ENCODE results near the gene NHLRC4.

The NHLRC4 gene

GRCh38 chr16:575354-576196 lies 8.8 kb downstream of the NHLRC4 start:
- H3K4me3 ChIP-seq (ENCODE audit: low read depth, low read length), result no peak overlapping the region
- H3K9me3 ChIP-seq (ENCODE audit: control insufficient read depth, insufficient read depth, low read length), result no peaks in the 10 kb centered on the region
- H3K27ac ChIP-seq (ENCODE audit: low read depth, low read length), result no peak overlapping the region
- no peak overlapping the region for H3K9ac ChIP-seq (ENCODE audit: low read depth, low read length)
- no peaks in the 10 kb centered on the region for H3K4me1 ChIP-seq (ENCODE audit: control insufficient read depth, insufficient read depth, low read length)
- H3K36me3 ChIP-seq (ENCODE audit: control insufficient read depth, insufficient read depth, low read length), result peaks cover 20% of the 10 kb centered on the region
- H3K27me3 ChIP-seq (ENCODE audit: control insufficient read depth, insufficient read depth, low read length), result no peaks in the 10 kb centered on the region

GRCh38 chr16:576197-576822 lies 9.5 kb downstream of the NHLRC4 start:
- peaks cover 20% of the 10 kb centered on the region for H3K36me3 ChIP-seq (ENCODE audit: control insufficient read depth, insufficient read depth, low read length)
- H3K27me3 ChIP-seq (ENCODE audit: control insufficient read depth, insufficient read depth, low read length), result no peaks in the 10 kb centered on the region
- H3K4me1 ChIP-seq (ENCODE audit: control insufficient read depth, insufficient read depth, low read length), result no peaks in the 10 kb centered on the region
- H3K9ac ChIP-seq (ENCODE audit: low read depth, low read length), result no peak overlapping the region
- peak overlapping the region; percentile 10 for H3K27ac ChIP-seq (ENCODE audit: low read depth, low read length)
- no peak overlapping the region for H3K4me3 ChIP-seq (ENCODE audit: low read depth, low read length)
- no peaks in the 10 kb centered on the region for H3K9me3 ChIP-seq (ENCODE audit: control insufficient read depth, insufficient read depth, low read length)

- Histone ChIP-seq H3K9me3 (ENCODE audit: control insufficient read depth, insufficient read depth, low read length) (no peaks in the 10 kb centered on the region), H3K9ac (ENCODE audit: low read depth, low read length) (no peak overlapping the region), H3K27ac (ENCODE audit: low read depth, low read length) (peak overlapping the region; percentile 10), H3K36me3 (ENCODE audit: control insufficient read depth, insufficient read depth, low read length) (peaks cover 20% of the 10 kb centered on the region), H3K27me3 (ENCODE audit: control insufficient read depth, insufficient read depth, low read length) (no peaks in the 10 kb centered on the region), H3K4me3 (ENCODE audit: low read depth, low read length) (no peak overlapping the region), H3K4me1 (ENCODE audit: control insufficient read depth, insufficient read depth, low read length) (no peaks in the 10 kb centered on the region)
Observed at GRCh38 chr16:576823-577201, 10.0 kb downstream of the NHLRC4 start.

GRCh38 chr16:577796-578195 lies 11.0 kb downstream of the NHLRC4 start:
- H3K9ac ChIP-seq (ENCODE audit: low read depth, low read length), result no peak overlapping the region
- H3K4me3 ChIP-seq (ENCODE audit: low read depth, low read length), result no peak overlapping the region
- no peaks in the 10 kb centered on the region for H3K27me3 ChIP-seq (ENCODE audit: control insufficient read depth, insufficient read depth, low read length)
- no peak overlapping the region for H3K27ac ChIP-seq (ENCODE audit: low read depth, low read length)
- H3K4me1 ChIP-seq (ENCODE audit: control insufficient read depth, insufficient read depth, low read length), result no peaks in the 10 kb centered on the region
- H3K9me3 ChIP-seq (ENCODE audit: control insufficient read depth, insufficient read depth, low read length), result no peaks in the 10 kb centered on the region
- peaks cover 20% of the 10 kb centered on the region for H3K36me3 ChIP-seq (ENCODE audit: control insufficient read depth, insufficient read depth, low read length)

GRCh38 chr16:578232-578869 lies 11.5 kb downstream of the NHLRC4 start:
- H3K36me3 ChIP-seq (ENCODE audit: control insufficient read depth, insufficient read depth, low read length), result peaks cover 20% of the 10 kb centered on the region
- H3K9me3 ChIP-seq (ENCODE audit: control insufficient read depth, insufficient read depth, low read length), result no peaks in the 10 kb centered on the region
- no peaks in the 10 kb centered on the region for H3K4me1 ChIP-seq (ENCODE audit: control insufficient read depth, insufficient read depth, low read length)
- no peak overlapping the region for H3K27ac ChIP-seq (ENCODE audit: low read depth, low read length)
- no peaks in the 10 kb centered on the region for H3K27me3 ChIP-seq (ENCODE audit: control insufficient read depth, insufficient read depth, low read length)
- no peak overlapping the region for H3K9ac ChIP-seq (ENCODE audit: low read depth, low read length)
- no peak overlapping the region for H3K4me3 ChIP-seq (ENCODE audit: low read depth, low read length)

GRCh38 chr16:578870-579405 lies 12.1 kb downstream of the NHLRC4 start:
- H3K27me3 ChIP-seq (ENCODE audit: control insufficient read depth, insufficient read depth, low read length), result no peaks in the 10 kb centered on the region
- no peaks in the 10 kb centered on the region for H3K9me3 ChIP-seq (ENCODE audit: control insufficient read depth, insufficient read depth, low read length)
- no peaks in the 10 kb centered on the region; the same call in 1 of the 2 replicates for H3K4me1 ChIP-seq (ENCODE audit: control insufficient read depth, insufficient read depth, low read length)
- H3K4me3 ChIP-seq (ENCODE audit: low read depth, low read length), result peak overlapping the region; percentile 52; the same call in 1 of the 2 replicates
- no peak overlapping the region for H3K9ac ChIP-seq (ENCODE audit: low read depth, low read length)
- peaks cover 20% of the 10 kb centered on the region for H3K36me3 ChIP-seq (ENCODE audit: control insufficient read depth, insufficient read depth, low read length)
- no peak overlapping the region for H3K27ac ChIP-seq (ENCODE audit: low read depth, low read length)

- 0 out of 2 replicates have a peak, but pooled peaks cover 6% of the 10 kb centered on the region for H3K36me3 ChIP-seq (ENCODE audit: control insufficient read depth, insufficient read depth, low read length)
- peaks cover 2% of the 10 kb centered on the region for H3K27me3 ChIP-seq (ENCODE audit: control insufficient read depth, insufficient read depth, low read length)
- no peaks in the 10 kb centered on the region; the same call in 1 of the 2 replicates for H3K4me1 ChIP-seq (ENCODE audit: control insufficient read depth, insufficient read depth, low read length)
- H3K9ac ChIP-seq (ENCODE audit: low read depth, low read length), result no peak overlapping the region
- no peak overlapping the region for H3K27ac ChIP-seq (ENCODE audit: low read depth, low read length)
- no peak overlapping the region for H3K4me3 ChIP-seq (ENCODE audit: low read depth, low read length)
- H3K9me3 ChIP-seq (ENCODE audit: control insufficient read depth, insufficient read depth, low read length), result no peaks in the 10 kb centered on the region
Observed at GRCh38 chr16:580141-580945, 13.5 kb downstream of the NHLRC4 start.

GRCh38 chr16:580946-581498 lies 14.2 kb downstream of the NHLRC4 start:
- H3K36me3 ChIP-seq (ENCODE audit: control insufficient read depth, insufficient read depth, low read length), result no peaks in the 10 kb centered on the region
- no peak overlapping the region for H3K27ac ChIP-seq (ENCODE audit: low read depth, low read length)
- H3K4me3 ChIP-seq (ENCODE audit: low read depth, low read length), result no peak overlapping the region
- H3K27me3 ChIP-seq (ENCODE audit: control insufficient read depth, insufficient read depth, low read length), result peaks cover 9% of the 10 kb centered on the region
- no peaks in the 10 kb centered on the region; the same call in 1 of the 2 replicates for H3K4me1 ChIP-seq (ENCODE audit: control insufficient read depth, insufficient read depth, low read length)
- no peaks in the 10 kb centered on the region for H3K9me3 ChIP-seq (ENCODE audit: control insufficient read depth, insufficient read depth, low read length)
- no peak overlapping the region for H3K9ac ChIP-seq (ENCODE audit: low read depth, low read length)

DNA sequence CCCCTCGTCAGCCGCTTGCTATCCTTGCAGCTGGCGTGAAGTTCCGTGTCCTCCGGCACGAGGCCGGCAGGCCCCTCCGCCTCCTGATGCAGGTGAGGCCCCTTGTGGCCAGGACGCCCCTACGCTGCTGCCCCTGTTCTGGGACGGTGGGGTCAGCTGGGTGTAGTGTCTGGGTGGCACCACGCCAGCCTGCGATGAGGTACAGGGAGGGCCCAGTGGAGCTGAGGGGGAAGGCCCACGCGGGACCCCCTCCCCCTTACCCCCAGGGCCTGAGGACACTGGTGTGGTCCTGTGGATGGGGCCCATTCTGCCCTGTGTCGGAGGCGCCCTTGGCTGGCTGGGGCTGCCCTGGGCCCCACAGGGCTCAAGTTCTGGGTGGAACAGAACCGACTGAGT lies 15.4 kb downstream of the NHLRC4 start:
- Histone ChIP-seq H3K9me3 (ENCODE audit: control insufficient read depth, insufficient read depth, low read length) (no peaks in the 10 kb centered on the region), H3K9ac (ENCODE audit: low read depth, low read length) (no peak overlapping the region), H3K4me3 (ENCODE audit: low read depth, low read length) (no peak overlapping the region), H3K27me3 (ENCODE audit: control insufficient read depth, insufficient read depth, low read length) (peaks cover 20% of the 10 kb centered on the region), H3K36me3 (ENCODE audit: control insufficient read depth, insufficient read depth, low read length) (no peaks in the 10 kb centered on the region), H3K4me1 (ENCODE audit: control insufficient read depth, insufficient read depth, low read length) (no peaks in the 10 kb centered on the region; the same call in 1 of the 2 replicates), H3K27ac (ENCODE audit: low read depth, low read length) (no peak overlapping the region)

GRCh38 chr16:582614-583331 lies 16.0 kb downstream of the NHLRC4 start:
- Histone ChIP-seq H3K4me3 (ENCODE audit: low read depth, low read length) (no peak overlapping the region), H3K27ac (ENCODE audit: low read depth, low read length) (no peak overlapping the region)

More at GRCh38 chr16:582614-583331, 16.0 kb downstream of the NHLRC4 start:
- H3K36me3 ChIP-seq (ENCODE audit: control insufficient read depth, insufficient read depth, low read length), result no peaks in the 10 kb centered on the region
- H3K27me3 ChIP-seq (ENCODE audit: control insufficient read depth, insufficient read depth, low read length), result peaks cover 24% of the 10 kb centered on the region
- no peaks in the 10 kb centered on the region; the same call in 1 of the 2 replicates for H3K4me1 ChIP-seq (ENCODE audit: control insufficient read depth, insufficient read depth, low read length)
- H3K9ac ChIP-seq (ENCODE audit: low read depth, low read length), result no peak overlapping the region
- no peaks in the 10 kb centered on the region for H3K9me3 ChIP-seq (ENCODE audit: control insufficient read depth, insufficient read depth, low read length)
